Vagina (tissue), 2 donors: ENCODE results near the gene ZKSCAN4. TPM values are rescaled to one million over a fixed set of nuclear protein-coding genes. Genes with fewer than 3 reads are reported as not detected.

Source experiments
- DNase-seq, 2 donors: peaks; one replicate each; pipeline ENCODE4 v3.0.0-alpha.2; 2017; ENCODE audit errors: extremely low spot score in 2 of 2
- H3K27ac ChIP-seq: fragments of 200-600 bp; sonication (generic); one replicate; pipeline ENCODE4 v1.5.1; 2019
- H3K27me3 ChIP-seq: fragments of 200-600 bp; sonication (generic); one replicate; pipeline ENCODE4 v1.5.1; 2019
- H3K36me3 ChIP-seq, 2 donors: fragments of 200-600 bp; sonication (generic); one replicate each; pipeline ENCODE4 v1.5.1; 2017 to 2019
- H3K4me1 ChIP-seq: fragments of 200-600 bp; sonication (generic); one replicate; pipeline ENCODE4 v1.5.1; 2019
- H3K4me3 ChIP-seq, 2 donors: fragments of 200-600 bp; sonication (generic); 1 replicate in 1 of 2; 2 replicates in 1 of 2; pipeline ENCODE4 v1.5.1; 2016 to 2019
- H3K9me3 ChIP-seq: fragments of 200-600 bp; sonication (generic); one replicate; pipeline ENCODE4 v1.5.1; 2019
- POLR2A ChIP-seq, 2 donors: fragments of 450-650 bp; IDR thresholded peaks; one replicate each; pipeline ENCODE4 v1.6.1; 2017; ENCODE audit warnings: antibody characterized with exemption in 2 of 2, mild to moderate bottlenecking in 2 of 2, moderate library complexity in 2 of 2
- POLR2AphosphoS5 ChIP-seq, 2 donors: sonication (generic); formaldehyde crosslinking; IDR thresholded peaks; one replicate each; pipeline ENCODE4 v1.9.0; 2017; ENCODE audit warnings: antibody characterized with exemption in 2 of 2, mild to moderate bottlenecking in 2 of 2, low read depth in 1 of 2; ENCODE audit not compliant: insufficient read depth in 1 of 2
- intact Hi-C: fragments of 100-400 bp; cut with DNase I; formaldehyde crosslinking; loops from one replicate; pipeline ENCODE4 v1.15.1; 2023
- total RNA-seq: library from RNA; depleted of rRNA; stranded (reverse); fragments of >200 nt; gene quantifications from one replicate; pipeline ENCODE4 v1.2.3, GENCODE V29; 2016
- TF ChIP-seq, protein P1 (sequence below), 3 experiments: fragments of 450-650 bp in 2 of 3; fragments of 200-600 bp in 1 of 3; sonication (generic) in 1 of 3; IDR thresholded peaks; one replicate each; pipeline ENCODE4 v1.5.1; 2017 to 2019; ENCODE audit warnings: antibody characterized with exemption in 3 of 3, mild to moderate bottlenecking in 2 of 3, moderate library complexity in 2 of 3

The ZKSCAN4 gene
- total RNA-seq, 1 donor from 2014 or later, result 5.9 TPM

GRCh38 chr6:28282926-28283325, 30.9 kb upstream of the ZKSCAN4 start:
- no peak for DNase-seq
- no peak overlapping the region for H3K4me3 ChIP-seq
- H3K27ac ChIP-seq, result no peak overlapping the region
- intact Hi-C loops, result no loop called here
- H3K9me3 ChIP-seq, result no peaks in the 10 kb centered on the region
- no peak for TF ChIP-seq POLR2A (IDR thresholded peaks at IDR 0.05)
- TF ChIP-seq, protein P1, sequence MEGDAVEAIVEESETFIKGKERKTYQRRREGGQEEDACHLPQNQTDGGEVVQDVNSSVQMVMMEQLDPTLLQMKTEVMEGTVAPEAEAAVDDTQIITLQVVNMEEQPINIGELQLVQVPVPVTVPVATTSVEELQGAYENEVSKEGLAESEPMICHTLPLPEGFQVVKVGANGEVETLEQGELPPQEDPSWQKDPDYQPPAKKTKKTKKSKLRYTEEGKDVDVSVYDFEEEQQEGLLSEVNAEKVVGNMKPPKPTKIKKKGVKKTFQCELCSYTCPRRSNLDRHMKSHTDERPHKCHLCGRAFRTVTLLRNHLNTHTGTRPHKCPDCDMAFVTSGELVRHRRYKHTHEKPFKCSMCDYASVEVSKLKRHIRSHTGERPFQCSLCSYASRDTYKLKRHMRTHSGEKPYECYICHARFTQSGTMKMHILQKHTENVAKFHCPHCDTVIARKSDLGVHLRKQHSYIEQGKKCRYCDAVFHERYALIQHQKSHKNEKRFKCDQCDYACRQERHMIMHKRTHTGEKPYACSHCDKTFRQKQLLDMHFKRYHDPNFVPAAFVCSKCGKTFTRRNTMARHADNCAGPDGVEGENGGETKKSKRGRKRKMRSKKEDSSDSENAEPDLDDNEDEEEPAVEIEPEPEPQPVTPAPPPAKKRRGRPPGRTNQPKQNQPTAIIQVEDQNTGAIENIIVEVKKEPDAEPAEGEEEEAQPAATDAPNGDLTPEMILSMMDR (IDR thresholded peaks at IDR 0.05), result no peak
- no peak for TF ChIP-seq POLR2AphosphoS5 (IDR thresholded peaks at IDR 0.05; ENCODE audit: insufficient read depth in 1 of 2, low read depth in 1 of 2)
- H3K4me1 ChIP-seq, result no peaks in the 10 kb centered on the region
- peaks cover 0 to 23% of the 10 kb centered on the region in 2 donors for H3K36me3 ChIP-seq
- H3K27me3 ChIP-seq, result no peaks in the 10 kb centered on the region

GRCh38 chr6:28281288-28282064, 29.4 kb upstream of the ZKSCAN4 start, which contains the start of gene PGBD1:
PGBD1 (plus strand) TSS chr6:28281572; CDS start chr6:28283814, 2,242 bp downstream.
- peaks cover 0 to 20% of the 10 kb centered on the region in 2 donors for H3K36me3 ChIP-seq
- no peaks in the 10 kb centered on the region for H3K4me1 ChIP-seq
- no peaks in the 10 kb centered on the region for H3K9me3 ChIP-seq
- TF ChIP-seq POLR2AphosphoS5 (IDR thresholded peaks at IDR 0.05; ENCODE audit: insufficient read depth in 1 of 2, low read depth in 1 of 2) (peak in 1 of 2 donors; percentile 19), POLR2A (IDR thresholded peaks at IDR 0.05) (no peak)
- H3K27me3 ChIP-seq, result no peaks in the 10 kb centered on the region
- no peak for DNase-seq
- peak within 1 kb of the TSS; percentile 51 for H3K27ac ChIP-seq
- H3K4me3 ChIP-seq, result peak within 1 kb of the TSS; percentile 68 to 76
- intact Hi-C loops, result no loop called here

DNA sequence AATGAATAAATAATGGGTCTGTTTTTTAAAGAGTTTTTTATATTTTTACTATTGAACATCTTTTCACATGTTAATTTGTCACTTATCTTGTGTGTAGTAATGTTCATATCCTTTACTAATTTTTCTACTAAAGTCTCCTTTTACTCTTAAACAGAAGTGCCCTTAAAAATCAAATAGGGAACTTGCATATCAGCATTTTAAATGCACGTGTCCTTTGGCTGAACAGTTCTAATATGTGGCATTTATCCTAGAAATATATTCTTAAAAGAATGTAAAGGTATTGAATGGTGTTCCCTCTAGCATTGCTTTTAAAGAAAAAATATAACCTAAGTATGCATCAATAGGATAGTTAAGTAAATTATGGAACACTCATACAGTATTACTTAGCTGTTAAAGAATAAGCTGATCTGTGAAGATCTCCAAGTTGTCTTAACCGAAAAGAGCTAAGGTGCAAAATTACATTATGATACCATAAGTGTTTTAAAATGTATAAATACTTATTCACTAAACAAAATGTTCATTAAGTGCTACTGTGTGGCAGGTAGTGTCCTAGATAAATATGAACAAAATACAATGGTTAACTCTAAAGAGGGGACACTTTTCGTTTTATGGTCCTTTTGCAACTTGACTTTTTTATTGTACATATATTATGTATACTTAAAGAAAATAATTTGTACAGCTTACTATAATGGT, 28.7 kb upstream of the ZKSCAN4 start:
- no peaks in the 10 kb centered on the region for H3K27me3 ChIP-seq
- H3K4me3 ChIP-seq, result peak overlapping the region; percentile 68 to 76
- TF ChIP-seq, protein P1 (IDR thresholded peaks at IDR 0.05), result no peak
- TF ChIP-seq POLR2AphosphoS5 (IDR thresholded peaks at IDR 0.05; ENCODE audit: insufficient read depth in 1 of 2, low read depth in 1 of 2) (no peak), POLR2A (IDR thresholded peaks at IDR 0.05) (no peak)
- DNase-seq, result no peak
- intact Hi-C loops, result no loop called here
- no peaks in the 10 kb centered on the region for H3K9me3 ChIP-seq
- H3K27ac ChIP-seq, result no peak overlapping the region
- H3K4me1 ChIP-seq, result no peaks in the 10 kb centered on the region
- peaks cover 0 to 27% of the 10 kb centered on the region in 2 donors for H3K36me3 ChIP-seq

GRCh38 chr6:28277746-28278145, 25.7 kb upstream of the ZKSCAN4 start:
- no peaks in the 10 kb centered on the region for H3K4me1 ChIP-seq
- H3K36me3 ChIP-seq, result peaks cover 0 to 43% of the 10 kb centered on the region in 2 donors
- intact Hi-C loops, result no loop called here
- no peaks in the 10 kb centered on the region for H3K9me3 ChIP-seq
- H3K27me3 ChIP-seq, result no peaks in the 10 kb centered on the region
- no peak for DNase-seq
- TF ChIP-seq, protein P1 (IDR thresholded peaks at IDR 0.05), result no peak
- H3K27ac ChIP-seq, result no peak overlapping the region
- H3K4me3 ChIP-seq, result no peak overlapping the region

GRCh38 chr6:28274888-28275287, 22.8 kb upstream of the ZKSCAN4 start:
- intact Hi-C loops, result no loop called here
- Histone ChIP-seq H3K27me3 (no peaks in the 10 kb centered on the region), H3K4me1 (peaks cover 1% of the 10 kb centered on the region), H3K36me3 (peaks cover 0 to 55% of the 10 kb centered on the region in 2 donors), H3K27ac (no peak overlapping the region), H3K9me3 (no peaks in the 10 kb centered on the region), H3K4me3 (no peak overlapping the region)
- no peak for TF ChIP-seq POLR2A (IDR thresholded peaks at IDR 0.05)
- TF ChIP-seq, protein P1 (IDR thresholded peaks at IDR 0.05), result no peak
- no peak for TF ChIP-seq POLR2AphosphoS5 (IDR thresholded peaks at IDR 0.05; ENCODE audit: insufficient read depth in 1 of 2, low read depth in 1 of 2)
- DNase-seq, result no peak
